IPS-NIHi7 (cell line): ENCODE measurements around the gene CUX1.
"Not testable (repeated sequence)": the region's sequence is repeated elsewhere in the genome, so short reads cannot be mapped to it uniquely, and the experiment has no call there.

Experiments
- DNase-seq: peaks from one replicate; pipeline ENCODE4 v3.0.0; 2012; ENCODE audit warnings: mixed read lengths; ENCODE audit errors: extremely low spot score

Gene CUX1

GRCh38 chr7:101817471-101818286 is at the start of gene CUX1:
Gene CUX1, plus strand, starts transcription at chr7:101817626. Its CDS starts 14 bp downstream, at chr7:101817640.
- no peak for DNase-seq

GRCh38 chr7:101768280-101768679 is 49.1 kb upstream of the CUX1 start:
- DNase-seq, result no peak

DNA sequence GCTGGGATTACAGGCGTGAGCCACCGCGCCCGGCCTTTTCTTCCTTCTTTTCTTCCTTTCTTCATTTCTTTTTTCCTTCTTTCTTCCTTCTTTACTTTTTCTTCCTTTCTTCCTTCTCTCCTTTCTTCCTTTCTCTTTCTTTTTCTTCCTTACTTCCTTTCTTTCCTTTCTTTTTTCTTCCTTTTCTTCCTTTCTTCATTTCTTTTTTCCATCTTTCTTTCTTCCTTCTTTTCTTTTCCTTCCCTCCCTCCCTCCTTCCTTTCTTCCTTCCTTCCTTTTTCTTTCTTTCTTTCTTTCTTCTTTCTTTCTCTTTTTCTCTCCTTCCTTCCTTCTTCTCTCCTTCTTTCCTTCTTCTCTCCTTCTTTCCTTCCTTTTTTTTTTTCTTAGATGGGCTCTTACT is 47.0 kb upstream of the CUX1 start:
- DNase-seq, result no peak

DNA sequence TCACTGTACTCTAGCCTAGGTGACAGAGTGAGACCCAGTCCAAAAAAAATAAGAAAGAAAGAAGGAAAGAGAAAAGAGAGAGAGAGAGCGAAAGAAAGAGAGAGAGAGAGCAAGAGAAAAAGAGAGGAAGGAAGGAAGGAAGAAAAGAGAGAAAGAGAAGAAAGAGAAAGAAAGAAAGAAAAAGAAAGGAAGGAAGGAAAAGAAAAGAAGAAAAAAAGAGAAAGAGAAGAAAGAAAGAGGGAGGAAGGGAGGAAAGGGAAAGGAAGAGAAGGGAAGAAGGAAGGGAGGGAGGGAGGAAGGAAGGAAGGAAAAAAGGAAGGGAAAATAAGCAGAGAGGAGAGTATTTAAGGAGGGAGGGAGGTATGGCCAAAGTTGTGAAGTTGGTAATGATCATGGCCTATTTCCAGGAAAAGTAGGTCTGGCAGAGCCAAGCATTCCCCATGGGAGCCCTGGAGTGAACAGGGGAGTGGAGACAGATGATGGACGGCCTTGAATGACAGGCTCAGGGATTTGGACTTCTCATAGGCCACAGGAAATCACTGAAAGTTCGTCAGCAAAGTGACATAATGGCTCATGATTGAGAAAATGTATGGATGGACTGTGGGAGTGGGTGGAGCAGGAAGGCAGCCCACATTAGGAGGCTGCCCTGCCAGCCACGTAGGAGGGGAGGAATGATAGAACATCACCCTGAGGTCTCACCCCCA is 44.8 kb upstream of the CUX1 start:
- DNase-seq, result no peak

GRCh38 chr7:101775181-101775580 is 42.2 kb upstream of the CUX1 start:
- no peak for DNase-seq

- no peak for DNase-seq
Observed at GRCh38 chr7:101778026-101778580, 39.3 kb upstream of the CUX1 start.

GRCh38 chr7:101779267-101779666 is 38.2 kb upstream of the CUX1 start:
- DNase-seq, result no peak

GRCh38 chr7:101780281-101780680 is 37.1 kb upstream of the CUX1 start:
- no peak for DNase-seq

DNA sequence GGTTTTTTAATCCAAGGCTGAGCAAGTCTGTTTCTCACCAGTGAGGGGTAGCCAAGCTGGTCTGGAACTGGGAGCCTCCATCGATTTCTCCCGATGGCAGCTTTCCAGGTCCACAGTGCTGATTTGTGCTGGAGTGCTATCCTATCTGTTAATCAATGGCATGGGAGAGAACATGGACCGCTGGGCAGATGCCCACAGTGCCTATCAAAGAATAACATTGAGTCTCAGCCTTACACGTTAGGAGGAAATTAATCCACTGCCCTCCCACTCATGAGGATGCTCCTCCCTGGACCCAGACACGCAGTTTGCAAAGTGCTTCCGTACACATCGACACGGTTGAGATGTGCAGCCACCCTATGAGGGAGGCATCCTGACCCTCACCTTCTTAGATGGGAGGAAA is 36.0 kb upstream of the CUX1 start:
- no peak for DNase-seq

DNA sequence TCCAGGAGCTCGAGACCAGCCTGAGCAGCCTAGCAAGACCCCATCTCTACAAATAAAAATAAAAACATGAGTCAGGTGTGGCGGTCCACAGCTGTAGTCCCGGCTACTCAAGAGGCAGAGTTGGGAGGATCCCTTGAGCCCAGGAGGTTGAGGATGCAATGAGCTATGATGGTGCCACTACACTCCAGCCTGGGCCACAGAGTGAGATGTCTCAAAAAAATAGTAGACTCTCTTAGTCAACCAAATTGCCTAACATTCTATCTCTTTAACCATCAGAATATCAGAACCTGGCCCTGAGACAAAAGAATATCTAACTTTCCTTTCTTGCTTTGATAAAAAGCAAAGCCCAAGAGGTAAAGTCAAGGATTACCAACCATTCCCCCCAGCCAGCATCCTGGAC is 35.0 kb upstream of the CUX1 start:
- no peak for DNase-seq

DNA sequence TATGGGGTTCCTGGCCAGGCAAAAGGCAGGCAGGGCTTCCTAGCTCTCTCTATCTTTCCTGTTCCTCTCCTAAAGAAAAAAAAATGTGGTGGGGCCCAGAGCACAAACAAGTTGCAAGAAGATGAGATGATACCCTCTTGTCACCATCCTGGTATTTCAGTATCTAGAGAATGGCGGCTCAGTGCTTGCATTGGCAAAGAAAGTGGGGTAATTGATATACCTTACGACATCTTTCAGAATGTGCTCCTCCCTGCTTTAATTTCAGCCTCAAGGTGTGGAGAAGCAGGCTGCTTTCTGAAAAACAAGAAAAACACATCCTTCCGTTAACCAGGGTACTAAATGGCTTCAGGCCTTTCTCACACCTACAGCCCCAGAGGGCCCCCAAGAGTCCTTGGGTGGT is 34.5 kb upstream of the CUX1 start:
- DNase-seq, result no peak

DNA sequence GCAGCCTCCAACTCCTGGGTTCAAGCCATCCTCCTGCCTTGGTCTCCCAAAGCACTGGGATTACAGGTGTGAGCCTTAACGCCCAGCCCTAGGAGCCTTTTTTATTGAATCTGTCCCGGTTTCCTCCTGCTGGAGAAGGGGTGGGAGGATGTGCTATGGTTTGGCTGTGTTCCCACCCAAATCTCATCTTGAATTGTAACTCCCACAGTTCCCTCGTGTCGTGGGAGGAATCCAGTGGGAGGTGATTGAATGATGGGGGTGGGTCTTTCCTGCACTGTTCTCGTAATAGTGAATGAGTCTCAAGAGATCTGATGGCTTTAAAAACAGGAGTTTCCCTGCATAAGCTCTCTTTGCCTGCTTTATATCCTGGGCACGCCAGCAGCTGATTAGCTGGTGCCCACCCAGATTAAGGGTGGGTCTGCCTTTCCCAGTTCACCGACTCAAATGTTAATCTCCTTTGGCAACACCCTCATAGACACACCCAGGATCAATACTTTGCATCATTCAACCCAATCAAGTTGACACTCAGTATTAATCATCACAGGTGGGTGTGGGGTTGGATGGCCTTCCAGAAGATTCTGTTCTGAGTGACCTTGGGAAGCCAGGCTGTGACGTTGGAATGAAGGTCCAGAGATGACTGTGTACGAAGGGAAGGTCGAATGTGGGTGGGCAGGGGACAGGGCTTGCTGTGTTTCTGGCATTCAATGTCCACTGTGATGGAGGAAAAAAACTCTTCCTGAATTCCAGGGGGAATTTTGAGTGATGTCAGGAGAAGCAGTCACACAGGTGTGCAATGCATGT is 33.8 kb upstream of the CUX1 start:
- no peak for DNase-seq

- DNase-seq, result no peak
Observed at GRCh38 chr7:101784292-101785127, 32.9 kb upstream of the CUX1 start.

DNA sequence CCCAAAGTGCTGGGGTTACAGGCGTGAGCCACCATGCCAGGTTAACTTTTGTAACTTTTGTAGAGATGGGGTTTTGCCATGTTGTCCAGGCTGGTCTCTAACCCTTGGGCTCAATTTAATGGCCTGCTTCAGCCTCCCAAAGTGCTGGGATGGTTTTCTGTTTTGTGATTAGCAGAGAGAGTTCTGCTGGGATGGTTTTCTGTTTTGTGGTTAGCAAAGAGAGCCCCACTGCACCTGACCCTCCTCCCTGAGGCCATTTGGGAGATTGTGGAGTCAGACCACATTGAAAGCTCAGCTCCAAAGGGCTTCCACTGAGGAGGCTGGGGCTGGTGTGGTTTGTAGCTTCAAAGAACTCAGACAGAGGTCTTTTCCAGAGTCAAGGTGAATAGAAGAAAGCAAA is 29.6 kb upstream of the CUX1 start:
- DNase-seq, result no peak

DNA sequence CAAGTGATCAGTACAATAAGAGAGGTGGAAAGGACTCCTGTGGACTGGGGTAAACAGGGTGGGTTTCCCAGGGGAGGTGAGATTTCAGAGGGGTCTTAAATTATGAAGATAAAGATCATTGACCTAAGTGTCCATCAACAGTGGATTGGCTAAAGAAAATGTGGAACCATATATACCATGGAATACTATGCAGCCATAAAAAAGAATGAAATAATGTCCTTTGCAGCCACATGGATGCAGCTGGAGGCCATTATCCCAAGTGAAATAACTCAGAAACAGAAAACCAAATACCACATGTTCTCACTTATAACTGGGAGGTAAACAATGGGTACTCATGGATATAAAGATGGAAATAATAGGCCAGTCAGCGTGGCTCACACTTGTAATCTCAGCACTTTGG is 28.9 kb upstream of the CUX1 start:
- no peak for DNase-seq

DNA sequence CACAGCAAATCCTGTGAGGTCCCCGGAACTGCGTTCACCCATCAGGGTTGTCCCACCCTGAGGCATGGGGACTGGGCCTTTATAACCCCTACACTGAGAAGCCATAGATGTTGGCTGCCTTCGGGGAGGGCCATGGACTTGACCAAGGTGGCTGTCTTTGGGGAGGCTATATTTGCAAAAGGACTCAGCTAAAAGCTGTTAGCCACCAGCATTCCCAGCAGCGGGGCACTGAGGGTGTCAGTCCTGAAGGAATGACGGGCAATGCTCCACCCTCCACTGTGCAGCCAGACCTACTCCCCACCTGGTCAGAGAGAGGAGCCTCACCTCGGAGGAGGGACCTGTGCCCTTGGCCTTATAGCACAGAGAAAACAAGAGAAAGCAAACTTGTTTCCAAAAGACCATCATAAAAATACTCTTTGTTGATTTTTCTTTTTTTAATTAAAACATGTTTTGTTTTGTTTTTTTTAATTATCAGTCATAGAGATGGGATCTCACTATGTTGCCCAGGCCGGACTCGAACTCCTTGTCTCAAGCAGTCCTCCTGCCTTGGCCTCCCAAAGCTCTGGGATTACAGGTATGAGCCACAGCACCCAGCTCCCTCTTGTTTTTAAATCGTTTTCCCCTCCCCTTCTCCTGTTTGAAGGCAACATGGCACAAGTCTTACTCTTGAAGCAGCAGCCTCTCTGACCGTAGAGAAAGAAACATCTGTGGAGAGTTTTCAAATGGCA is 26.7 kb upstream of the CUX1 start:
- DNase-seq, result no peak

- no peak for DNase-seq
Observed at GRCh38 chr7:101792051-101792681, 25.3 kb upstream of the CUX1 start.

DNA sequence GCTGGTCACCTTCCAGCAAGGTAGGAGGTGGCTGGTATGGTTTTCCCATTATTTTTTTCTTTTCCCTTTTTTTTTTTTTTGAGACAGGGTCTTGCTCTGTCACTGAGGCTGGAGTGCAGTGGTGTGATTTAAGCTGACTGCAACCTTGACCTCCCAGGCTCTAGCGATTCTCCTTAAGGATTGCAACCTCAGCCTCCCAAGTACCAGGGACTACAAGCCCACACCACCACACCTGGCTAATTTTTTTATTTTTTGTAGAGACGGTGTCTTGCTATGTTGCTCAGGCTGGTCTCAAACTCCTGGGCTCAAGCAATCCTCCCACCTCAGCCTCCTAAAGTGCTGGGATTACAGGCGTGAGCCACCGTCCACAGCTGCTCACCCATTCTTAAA is 24.7 kb upstream of the CUX1 start:
- DNase-seq, result not testable (repeated sequence)

DNA sequence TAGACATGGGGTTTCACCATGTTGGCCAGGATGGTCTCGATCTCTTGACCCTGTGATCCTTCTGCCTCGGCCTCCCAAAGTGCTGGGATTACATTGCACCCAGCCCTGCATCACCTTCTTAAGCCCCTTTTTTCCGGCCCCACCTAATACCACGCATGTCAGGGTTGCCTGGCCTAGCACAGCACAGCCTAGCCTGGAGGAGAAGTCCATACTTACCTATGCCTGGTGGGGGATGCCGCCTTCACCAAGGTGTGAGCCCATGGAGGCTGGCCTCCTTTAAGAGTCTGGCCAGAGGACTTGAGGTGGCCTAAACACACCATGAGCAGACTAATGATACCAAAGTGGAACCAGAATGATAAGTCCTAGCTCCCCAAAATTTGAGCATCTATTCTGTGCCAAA is 22.0 kb upstream of the CUX1 start:
- no peak for DNase-seq

DNA sequence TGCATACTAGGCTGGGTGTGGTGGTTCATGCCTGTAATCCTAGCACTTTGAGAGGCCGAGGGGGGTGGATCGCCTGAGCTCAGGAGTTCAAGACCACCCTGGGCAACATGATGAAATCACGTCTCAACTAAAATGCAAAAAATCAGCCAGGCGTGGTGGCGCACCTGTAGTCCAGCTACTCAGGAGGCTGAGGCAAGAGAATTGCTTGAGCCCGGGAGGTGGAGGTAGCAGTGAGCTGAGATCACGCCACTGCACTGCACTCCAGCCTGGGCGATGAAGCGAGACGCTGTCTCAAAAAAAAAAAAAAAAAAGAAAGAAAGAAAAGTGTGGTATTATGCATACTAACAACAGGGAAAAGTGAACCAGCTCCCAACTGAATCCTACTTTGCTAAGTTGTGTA is 19.3 kb upstream of the CUX1 start:
- DNase-seq, result not testable (repeated sequence)
